Measurements from ENCODE around the gene MRAS. TPM values are rescaled to one million over a fixed set of nuclear protein-coding genes. Genes with fewer than 3 reads are reported as not detected.

The MRAS gene
- polyA plus RNA-seq, 1 donor (not counting 4 experiments of a cell fraction or from before 2014, with no cell fraction given): 7.7 TPM

GRCh38 chr3:138440596-138440995, 92.2 kb downstream of the MRAS start:
- DNase-seq (ENCODE audit: low read depth, low spot score) (peak; percentile 32), FAIRE-seq (no peak)
- H3K27me3 ChIP-seq (ENCODE audit: control insufficient read depth, extremely low read depth, insufficient read depth, low read length): peaks cover 7% of the 10 kb centered on the region
- dilution Hi-C loops (cut with MboI; ENCODE audit: extremely low pct_ligation_motif_present, low sequenced_read_pairs): no loop called here
- no peak overlapping the region for H3K27ac ChIP-seq (ENCODE audit: control insufficient read depth, insufficient read depth, low read length)
- no peak overlapping the region for H3K4me2 ChIP-seq (ENCODE audit: control insufficient read depth, extremely low read depth, insufficient read depth, low read depth, low read length)
- H4K20me1 ChIP-seq (ENCODE audit: control insufficient read depth, extremely low read depth, insufficient read depth, low read length): no peaks in the 10 kb centered on the region
- H3K36me3 ChIP-seq (ENCODE audit: control insufficient read depth in 2 of 2, extremely low read depth in 1 of 2, insufficient read depth in 2 of 2, low read length in 2 of 2): no peaks in the 10 kb centered on the region
- no peak overlapping the region for H2AFZ ChIP-seq (ENCODE audit: control insufficient read depth, low read length)
- no peak overlapping the region for H3K9ac ChIP-seq (ENCODE audit: control insufficient read depth, extremely low read depth, insufficient read depth, low read length)
- H3K9me1 ChIP-seq (ENCODE audit: control insufficient read depth, extremely low read depth, insufficient read depth, low read length): no peaks in the 10 kb centered on the region
- TF ChIP-seq CTCF (optimal IDR thresholded peaks at IDR 0.05 in 1 of 3, IDR thresholded peaks at IDR 0.05 in 1 of 3, conservative IDR thresholded peaks at IDR 0.05 in 1 of 3; ENCODE audit: extremely low read depth in 1 of 3, insufficient read depth in 2 of 3, low read length in 3 of 3): no peak
- no peaks in the 10 kb centered on the region for H3K79me2 ChIP-seq (ENCODE audit: control insufficient read depth, insufficient read depth, low read length)
- peaks cover 4% of the 10 kb centered on the region for H3K4me1 ChIP-seq (ENCODE audit: control insufficient read depth, extremely low read depth, insufficient read depth, low read length)
- no peak overlapping the region for H3K4me3 ChIP-seq (ENCODE audit: control insufficient read depth in 2 of 3, extremely low read depth in 1 of 3, insufficient read depth in 2 of 3, low read depth in 1 of 3, low read length in 3 of 3)
- no peaks in the 10 kb centered on the region for H3K9me3 ChIP-seq (ENCODE audit: control insufficient read depth, low read depth, low read length)

GRCh38 chr3:138441256-138441655, 92.9 kb downstream of the MRAS start:
- Histone ChIP-seq H2AFZ (ENCODE audit: control insufficient read depth, low read length) (no peak overlapping the region), H4K20me1 (ENCODE audit: control insufficient read depth, extremely low read depth, insufficient read depth, low read length) (no peaks in the 10 kb centered on the region), H3K9ac (ENCODE audit: control insufficient read depth, extremely low read depth, insufficient read depth, low read length) (no peak overlapping the region), H3K9me3 (ENCODE audit: control insufficient read depth, low read depth, low read length) (no peaks in the 10 kb centered on the region), H3K4me2 (ENCODE audit: control insufficient read depth, extremely low read depth, insufficient read depth, low read depth, low read length) (no peak overlapping the region), H3K27ac (ENCODE audit: control insufficient read depth, insufficient read depth, low read length) (no peak overlapping the region), H3K4me1 (ENCODE audit: control insufficient read depth, extremely low read depth, insufficient read depth, low read length) (peaks cover 2% of the 10 kb centered on the region), H3K36me3 (ENCODE audit: control insufficient read depth in 2 of 2, extremely low read depth in 1 of 2, insufficient read depth in 2 of 2, low read length in 2 of 2) (no peaks in the 10 kb centered on the region), H3K9me1 (ENCODE audit: control insufficient read depth, extremely low read depth, insufficient read depth, low read length) (no peaks in the 10 kb centered on the region), H3K27me3 (ENCODE audit: control insufficient read depth, extremely low read depth, insufficient read depth, low read length) (peaks cover 4% of the 10 kb centered on the region), H3K4me3 (ENCODE audit: control insufficient read depth in 2 of 3, extremely low read depth in 1 of 3, insufficient read depth in 2 of 3, low read depth in 1 of 3, low read length in 3 of 3) (no peak overlapping the region), H3K79me2 (ENCODE audit: control insufficient read depth, insufficient read depth, low read length) (no peaks in the 10 kb centered on the region)
- no peak for TF ChIP-seq CTCF (optimal IDR thresholded peaks at IDR 0.05 in 1 of 3, IDR thresholded peaks at IDR 0.05 in 1 of 3, conservative IDR thresholded peaks at IDR 0.05 in 1 of 3; ENCODE audit: extremely low read depth in 1 of 3, insufficient read depth in 2 of 3, low read length in 3 of 3)
- no peak for FAIRE-seq
- dilution Hi-C loops (cut with MboI; ENCODE audit: extremely low pct_ligation_motif_present, low sequenced_read_pairs): no loop called here
- no peak for DNase-seq (ENCODE audit: low read depth, low spot score)
